Measurements from ENCODE around the gene MMP20. TPM values are rescaled to one million over a fixed set of nuclear protein-coding genes. Genes with fewer than 3 reads are reported as not detected.

MMP20 gene
- not detected for total RNA-seq (2013)
- polyA plus RNA-seq (not detected), polyA minus RNA-seq (not detected in 2 replicates), total RNA-seq (0 to 1.8 (median 0) reads per million in 11 experiments)

DNA sequence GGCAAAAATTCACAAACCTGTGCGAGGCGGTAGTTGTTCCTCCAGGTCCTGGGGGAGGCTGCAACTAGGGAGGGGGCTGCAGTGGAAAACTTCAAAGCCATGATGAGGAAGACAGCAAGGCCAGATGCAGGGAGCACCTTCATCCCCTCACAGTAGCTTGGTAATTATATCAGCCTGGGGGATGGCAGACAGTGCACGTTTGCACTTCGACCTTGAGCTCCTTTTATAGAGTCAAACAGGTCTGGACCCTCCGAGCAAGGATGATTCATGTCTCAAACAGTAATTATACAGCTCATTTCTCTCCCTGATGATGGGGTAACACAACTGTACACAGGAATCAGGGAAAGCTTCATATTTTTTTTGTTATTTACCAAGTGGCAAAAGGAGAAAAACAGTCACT lies at the start of gene MMP20:
MMP20 (minus strand) TSS at position 156 of the 400 bp plus-strand sequence; CDS start at position 143, 13 bp downstream.
- Histone ChIP-seq H4K20me1 (ENCODE audit: insufficient read depth, low read length) (no peaks in the 10 kb centered on the region), H3K36me3 (replicated peaks in 1 of 2; ENCODE audit: control insufficient read depth in 1 of 2, insufficient read depth in 2 of 2, low read length in 2 of 2) (no peaks in the 10 kb centered on the region), H3K4me1 (ENCODE audit: control insufficient read depth in 1 of 2, insufficient read depth in 2 of 2, low read length in 2 of 2) (no peaks in the 10 kb centered on the region), H3K9me3 (replicated peaks in 1 of 2; ENCODE audit: control insufficient read depth in 1 of 2, insufficient read depth in 1 of 2, low read length in 2 of 2) (no peaks in the 10 kb centered on the region), H2AFZ (ENCODE audit: insufficient read depth, low read depth, low read length, poor library complexity, severe bottlenecking) (no peak within 1 kb of the TSS), H3K4me3 (replicated peaks in 1 of 3; ENCODE audit: low read depth in 2 of 3, low read length in 3 of 3) (no peak within 1 kb of the TSS), H3K27ac (ENCODE audit: low read depth in 1 of 2, low read length in 2 of 2) (no peak within 1 kb of the TSS), H3K79me2 (ENCODE audit: insufficient read depth, low read length) (no peaks in the 10 kb centered on the region), H3K27me3 (ENCODE audit: control insufficient read depth in 2 of 2, insufficient read depth in 2 of 2, low read length in 2 of 2) (no peaks in the 10 kb centered on the region), H3K4me2 (replicated peaks; ENCODE audit: extremely low read depth, low read length, poor library complexity, severe bottlenecking) (no peak within 1 kb of the TSS), H3K9ac (ENCODE audit: insufficient read depth, low read length, poor library complexity, severe bottlenecking) (no peak within 1 kb of the TSS)
- H3K4me3 Mint-ChIP-seq, result no peak within 1 kb of the TSS
- intact Hi-C loops (cut with micrococcal nuclease), result no loop called here
- no peak for DNase-seq
- WGBS (ENCODE audit: insufficient coverage), result no CpG with 5 or more reads among the region's 5 CpGs
- no peaks in the 10 kb centered on the region for H3K36me3 Mint-ChIP-seq
- no peaks in the 10 kb centered on the region for H3K4me1 Mint-ChIP-seq
- no peak within 1 kb of the TSS for H3K27ac Mint-ChIP-seq
- no peak for TF ChIP-seq CTCF (IDR thresholded peaks at IDR 0.05)
- no peaks in the 10 kb centered on the region for H3K27me3 Mint-ChIP-seq (ENCODE audit: low read depth in 3 of 3)
- no peaks in the 10 kb centered on the region for H3K9me3 Mint-ChIP-seq

DNA sequence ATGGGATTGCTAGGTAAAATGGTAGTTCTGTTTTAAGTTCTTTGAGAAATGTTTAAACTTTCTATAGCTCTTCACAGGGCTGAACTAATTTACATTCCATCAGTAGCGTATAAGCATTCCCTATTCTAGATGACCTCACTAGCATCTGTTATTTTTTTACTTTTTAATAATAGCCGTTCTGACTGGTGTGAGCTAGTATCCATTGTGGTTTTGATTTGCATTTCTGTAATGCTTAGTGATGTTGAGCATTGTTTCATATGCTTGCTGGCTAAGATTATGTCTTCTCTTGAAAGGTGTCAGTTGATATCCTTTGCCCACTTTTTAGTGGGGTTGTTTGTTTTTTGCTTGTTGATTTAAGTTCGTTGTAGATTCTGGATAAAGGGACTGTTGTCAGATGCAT lies 44.5 kb upstream of the MMP20 start:
- H3K27ac ChIP-seq (ENCODE audit: low read depth in 1 of 2, low read length in 2 of 2), result no peak overlapping the region
- intact Hi-C loops (cut with micrococcal nuclease), result no loop called here
- no peaks in the 10 kb centered on the region for H4K20me1 ChIP-seq (ENCODE audit: insufficient read depth, low read length)
- no peaks in the 10 kb centered on the region for H3K4me1 ChIP-seq (ENCODE audit: control insufficient read depth in 1 of 2, insufficient read depth in 2 of 2, low read length in 2 of 2)
- DNase-seq, result no peak
- no peak overlapping the region for H3K27ac Mint-ChIP-seq
- no peaks in the 10 kb centered on the region for H3K27me3 ChIP-seq (ENCODE audit: control insufficient read depth in 2 of 2, insufficient read depth in 2 of 2, low read length in 2 of 2)
- H3K4me2 ChIP-seq (replicated peaks; ENCODE audit: extremely low read depth, low read length, poor library complexity, severe bottlenecking), result no peak overlapping the region
- no peak overlapping the region for H2AFZ ChIP-seq (ENCODE audit: insufficient read depth, low read depth, low read length, poor library complexity, severe bottlenecking)
- H3K4me1 Mint-ChIP-seq, result no peaks in the 10 kb centered on the region
- H3K79me2 ChIP-seq (ENCODE audit: insufficient read depth, low read length), result no peaks in the 10 kb centered on the region
- H3K4me3 ChIP-seq (replicated peaks in 1 of 3; ENCODE audit: low read depth in 2 of 3, low read length in 3 of 3), result no peak overlapping the region
- H3K36me3 ChIP-seq (replicated peaks in 1 of 2; ENCODE audit: control insufficient read depth in 1 of 2, insufficient read depth in 2 of 2, low read length in 2 of 2), result no peaks in the 10 kb centered on the region
- H3K27me3 Mint-ChIP-seq (ENCODE audit: low read depth in 3 of 3), result peaks cover 0 to 3% (median 0%) of the 10 kb centered on the region in 3 donors
- peaks cover 0 to 3% (median 0%) of the 10 kb centered on the region in 7 donors for H3K9me3 Mint-ChIP-seq
- H3K36me3 Mint-ChIP-seq, result no peaks in the 10 kb centered on the region
- H3K9me3 ChIP-seq (replicated peaks in 1 of 2; ENCODE audit: control insufficient read depth in 1 of 2, insufficient read depth in 1 of 2, low read length in 2 of 2), result no peaks in the 10 kb centered on the region
- H3K4me3 Mint-ChIP-seq, result no peak overlapping the region
- TF ChIP-seq CTCF (IDR thresholded peaks at IDR 0.05), result no peak
- 100% methylated on average over 1 of the region's 3 CpGs for WGBS (ENCODE audit: insufficient coverage)
- no peak overlapping the region for H3K9ac ChIP-seq (ENCODE audit: insufficient read depth, low read length, poor library complexity, severe bottlenecking)

Data from CD14-positive monocyte (primary cell).